PFSK-1 (cell line): ENCODE data around the gene CYB561D1.

ENCODE experiments used
- FOXP2 ChIP-seq: optimal IDR thresholded peaks from 2 replicates; pipeline ENCODE3; 2011; ENCODE audit warnings: borderline replicate concordance, control low read depth, inconsistent platforms; ENCODE audit not compliant: insufficient read depth; ENCODE audit errors: extremely low read length, extremely low read depth
- POLR2AphosphoS5 ChIP-seq: IDR thresholded peaks from 2 replicates; pipeline ENCODE4 v1.6.1; 2012; ENCODE audit warnings: low read depth, mild to moderate bottlenecking, control low read depth, low read length, moderate library complexity
- REST ChIP-seq, 2 experiments: IDR thresholded peaks; 2 replicates each; pipeline versions ENCODE4 v1.6.1 to v1.8.0; 2011 to 2012; ENCODE audit warnings: low read depth in 2 of 2, low read length in 2 of 2, control low read depth in 1 of 2, inconsistent platforms in 1 of 2, mild to moderate bottlenecking in 1 of 2, moderate library complexity in 1 of 2; ENCODE audit not compliant: insufficient read depth in 1 of 2
- SIN3A ChIP-seq: IDR thresholded peaks from 2 replicates; pipeline ENCODE4 v1.6.1; 2012; ENCODE audit warnings: mild to moderate bottlenecking, low read length, moderate library complexity, borderline replicate concordance; ENCODE audit not compliant: insufficient read depth
- TAF1 ChIP-seq: IDR thresholded peaks from 2 replicates; pipeline ENCODE4 v1.6.1; 2012; ENCODE audit warnings: low read length, control low read depth, borderline replicate concordance; ENCODE audit not compliant: insufficient read depth

The CYB561D1 gene

GRCh38 chr1:109503935-109504334, 10.0 kb downstream of the CYB561D1 start:
- TF ChIP-seq REST (IDR thresholded peaks at IDR 0.05; ENCODE audit: insufficient read depth in 1 of 2, low read depth in 2 of 2, low read length in 2 of 2) (no peak), FOXP2 (no peak), POLR2AphosphoS5 (no peak), SIN3A (no peak)

- TF ChIP-seq POLR2AphosphoS5 (no peak), SIN3A (no peak), FOXP2 (no peak), TAF1 (no peak)
Measured at GRCh38 chr1:109504974-109505373, 11.1 kb downstream of the CYB561D1 start.

GRCh38 chr1:109508001-109508872, 14.3 kb downstream of the CYB561D1 start:
- TF ChIP-seq POLR2AphosphoS5: no peak
- TF ChIP-seq FOXP2: no peak
- no peak for TF ChIP-seq REST (IDR thresholded peaks at IDR 0.05; ENCODE audit: insufficient read depth in 1 of 2, low read depth in 2 of 2, low read length in 2 of 2)
- TF ChIP-seq TAF1: no peak
- no peak for TF ChIP-seq SIN3A

- TF ChIP-seq POLR2AphosphoS5 (no peak), TAF1 (no peak), SIN3A (no peak), FOXP2 (no peak), REST (IDR thresholded peaks at IDR 0.05; ENCODE audit: insufficient read depth in 1 of 2, low read depth in 2 of 2, low read length in 2 of 2) (no peak)
Measured at GRCh38 chr1:109508873-109509175, 14.9 kb downstream of the CYB561D1 start.

- TF ChIP-seq TAF1 (no peak), FOXP2 (peak; percentile 36), POLR2AphosphoS5 (no peak)
Measured at GRCh38 chr1:109509176-109510134, 15.6 kb downstream of the CYB561D1 start, which contains the start of gene AMIGO1. Gene AMIGO1, minus strand, starts transcription at chr1:109509727. Its CDS starts 815 bp downstream, at chr1:109508912.
